GM18520 (cell line): Measurements from ENCODE around the gene SUMO1.
"Not testable (repeated sequence)": the region's sequence is repeated elsewhere in the genome, so short reads cannot be mapped to it uniquely, and the experiment has no call there.

Experiments
- ATAC-seq: cut with Tn5 transposase; IDR thresholded peaks from one replicate; pipeline ENCODE4 v1.9.1; 2021; ENCODE audit not compliant: unreplicated experiment

SUMO1 gene

GRCh38 chr2:202238234-202239197, at the start of gene SUMO1:
TSS of gene SUMO1 (minus strand) at chr2:202238597. CDS start at chr2:202238451, 146 bp downstream.
- peak; percentile 91 for ATAC-seq

DNA sequence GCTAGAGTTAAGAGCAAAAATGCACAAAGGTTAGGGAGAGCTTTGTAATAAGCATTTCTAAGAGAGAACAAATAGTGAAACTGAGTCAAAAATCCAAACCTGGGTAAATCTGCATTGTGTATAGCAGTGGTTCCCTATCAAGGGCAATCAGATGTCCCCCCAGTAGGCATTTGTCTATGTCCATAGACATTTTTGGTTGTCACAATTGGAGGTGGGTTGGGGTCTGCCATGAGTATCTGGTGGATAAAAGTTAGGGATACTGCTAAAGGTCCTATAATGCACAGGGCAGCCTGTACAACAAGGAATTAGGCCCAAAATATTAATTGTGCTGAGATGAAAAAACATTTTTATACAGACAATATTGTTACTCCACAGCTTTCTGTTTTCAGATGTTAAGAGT, 48.2 kb upstream of the SUMO1 start:
- no peak for ATAC-seq

DNA sequence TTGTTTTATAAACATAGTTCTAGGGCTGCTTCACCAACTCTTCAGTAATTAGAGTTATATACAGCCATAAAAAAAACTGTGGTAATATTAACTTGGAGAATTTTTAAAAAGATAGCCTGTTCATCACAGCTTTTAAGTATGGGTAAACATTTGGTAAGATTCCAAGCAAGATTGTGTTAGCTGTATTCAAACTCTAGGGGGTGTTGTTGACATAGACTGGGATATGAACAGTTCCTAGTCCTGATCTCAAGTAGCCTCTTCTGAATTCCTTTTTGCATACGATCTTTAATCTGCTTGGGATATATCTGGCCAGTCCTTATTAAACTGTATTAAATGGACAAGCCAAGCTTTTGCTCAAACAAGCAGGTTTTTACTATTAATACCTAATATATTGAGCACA, 40.5 kb upstream of the SUMO1 start:
- no peak for ATAC-seq

DNA sequence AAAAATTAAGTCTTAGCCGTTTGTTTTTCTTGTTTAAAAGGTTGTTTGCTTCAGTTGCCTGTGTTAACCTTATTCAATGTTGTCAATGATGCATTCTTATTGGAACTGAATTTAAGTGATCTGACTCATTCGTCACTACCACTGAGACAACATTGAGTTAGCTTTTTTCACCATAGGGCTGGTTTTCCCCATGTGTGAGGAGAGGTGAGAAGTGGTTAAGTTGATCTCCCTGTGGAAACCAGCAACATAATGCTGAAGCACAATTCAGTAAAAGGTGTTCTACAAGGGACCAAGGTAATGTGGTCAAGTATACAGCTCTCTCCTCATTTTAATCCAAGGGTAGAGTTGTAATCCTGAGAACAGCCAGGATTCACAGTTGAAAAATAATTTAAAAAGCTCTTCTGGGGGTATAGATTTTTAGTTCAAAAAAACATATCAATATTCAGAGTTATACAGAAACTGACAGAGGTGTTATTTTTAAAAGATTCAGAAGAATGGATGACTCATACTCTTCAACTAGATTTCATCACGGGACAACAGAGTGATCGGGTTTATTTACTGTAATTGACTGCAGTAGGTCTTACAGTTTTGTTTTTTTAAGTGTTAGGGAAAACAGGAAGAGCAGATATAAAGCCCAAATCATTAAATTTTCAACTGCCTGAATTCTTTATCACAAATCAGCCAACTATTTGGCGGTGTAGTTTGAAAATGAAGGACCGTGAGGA, 39.8 kb upstream of the SUMO1 start:
- peak; percentile 88 for ATAC-seq

GRCh38 chr2:202276078-202276720, 37.8 kb upstream of the SUMO1 start:
- not testable (repeated sequence) for ATAC-seq

DNA sequence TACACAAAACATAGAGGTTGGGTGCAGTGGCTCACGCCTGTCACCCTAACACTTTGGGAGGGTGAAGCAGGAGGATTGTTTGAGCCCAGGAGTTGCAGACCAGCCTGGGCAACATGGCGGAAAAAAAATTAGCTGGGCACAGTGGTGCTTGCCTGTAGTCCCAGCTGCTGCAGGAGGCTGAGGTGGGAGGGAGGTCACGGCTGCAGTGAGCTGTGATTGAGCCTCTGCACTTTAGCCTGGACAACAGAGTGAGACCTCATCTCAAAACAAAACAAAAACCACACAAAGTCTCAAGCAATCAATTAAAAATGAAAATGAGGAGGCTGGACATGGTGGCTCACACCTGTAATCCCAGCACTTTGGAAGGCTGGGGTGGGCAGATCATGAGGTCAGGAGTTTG, 32.1 kb upstream of the SUMO1 start:
- no peak for ATAC-seq

- ATAC-seq = no peak
These were observed 31.2 kb upstream of the SUMO1 start for GRCh38 chr2:202269585-202269984.

DNA sequence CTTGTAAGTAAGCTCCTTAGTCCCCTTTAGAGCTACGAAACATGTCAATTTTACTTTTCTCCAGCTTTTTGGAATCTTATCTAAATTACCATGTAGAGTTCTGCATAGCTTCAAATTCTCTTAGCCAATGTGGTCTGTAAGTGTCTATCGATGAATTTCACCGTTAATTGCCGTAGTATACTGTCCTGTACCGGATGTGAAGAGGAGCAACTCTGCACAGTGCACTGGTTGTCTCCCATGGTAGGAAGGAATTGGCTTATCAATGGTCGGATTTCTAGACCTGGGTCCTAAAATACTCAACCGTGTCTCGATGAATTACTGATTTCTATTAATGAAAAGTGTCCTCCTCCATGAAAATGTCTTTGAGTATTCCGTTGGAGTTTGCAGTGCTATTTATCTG, 29.1 kb upstream of the SUMO1 start:
- ATAC-seq = no peak

DNA sequence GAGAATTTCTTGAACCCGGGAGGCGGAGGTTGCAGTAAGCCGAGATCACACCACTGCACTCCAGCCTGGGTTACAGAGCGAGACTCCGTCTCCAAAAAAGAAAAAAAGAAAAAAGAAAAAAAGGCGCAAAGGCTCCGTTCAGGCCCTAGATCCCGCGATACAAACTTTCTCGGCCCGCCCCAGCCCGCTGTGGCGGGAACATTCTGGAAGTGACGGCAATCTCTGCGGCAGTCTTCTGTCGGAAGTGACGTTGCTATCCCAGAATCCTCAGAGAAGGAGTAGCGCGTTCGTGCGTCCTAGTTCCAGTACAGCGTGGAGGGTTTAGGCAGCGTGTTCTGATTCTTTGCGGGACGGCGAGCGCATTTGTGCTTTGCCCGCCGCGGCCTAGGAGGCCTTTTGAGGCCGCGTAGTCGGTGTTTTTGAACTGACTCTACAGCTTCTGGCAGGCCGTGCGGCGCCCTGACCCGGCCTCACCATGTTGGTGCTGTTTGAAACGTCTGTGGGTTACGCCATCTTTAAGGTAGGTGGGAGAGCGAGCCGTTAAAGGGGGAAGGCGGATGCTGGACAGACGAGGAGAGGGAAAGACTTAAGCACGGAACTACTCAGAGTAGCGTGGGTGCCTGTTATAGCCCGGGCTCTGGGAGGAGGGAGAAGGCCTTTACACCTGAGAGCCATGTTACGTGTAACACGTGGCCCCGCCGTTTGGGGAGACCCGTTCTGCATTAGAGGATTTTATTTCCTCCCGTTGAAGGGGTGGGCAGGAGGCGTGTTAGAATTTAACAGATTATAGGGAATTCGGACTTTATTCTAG, 27.3 kb upstream of the SUMO1 start, which contains the start of gene NOP58:
NOP58 (plus strand) TSS at position 297 of the 811 bp plus-strand sequence; CDS start at position 476, 179 bp downstream.
- ATAC-seq = peak; percentile 82

- no peak for ATAC-seq
These were observed 23.1 kb upstream of the SUMO1 start for GRCh38 chr2:202261531-202261930.

DNA sequence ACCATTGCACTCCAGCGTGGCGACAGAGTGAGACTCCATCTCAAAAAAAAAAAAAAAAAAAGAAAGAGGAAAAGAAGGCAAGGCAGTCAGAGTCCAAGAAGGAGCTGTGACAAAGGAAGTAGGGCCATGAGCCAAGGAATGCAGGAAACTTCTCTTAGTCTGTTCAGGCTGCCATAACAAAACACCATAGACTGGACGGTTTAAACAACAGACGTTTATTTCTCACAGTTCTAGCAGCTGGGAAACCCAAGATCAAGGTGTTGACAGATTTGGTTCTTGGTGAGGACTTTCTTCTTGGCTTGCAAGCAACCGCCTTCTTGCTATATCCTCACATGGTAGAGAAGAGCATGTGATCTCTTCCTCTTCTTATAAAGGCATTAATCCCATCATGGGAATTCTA, 13.1 kb upstream of the SUMO1 start:
- ATAC-seq = no peak

DNA sequence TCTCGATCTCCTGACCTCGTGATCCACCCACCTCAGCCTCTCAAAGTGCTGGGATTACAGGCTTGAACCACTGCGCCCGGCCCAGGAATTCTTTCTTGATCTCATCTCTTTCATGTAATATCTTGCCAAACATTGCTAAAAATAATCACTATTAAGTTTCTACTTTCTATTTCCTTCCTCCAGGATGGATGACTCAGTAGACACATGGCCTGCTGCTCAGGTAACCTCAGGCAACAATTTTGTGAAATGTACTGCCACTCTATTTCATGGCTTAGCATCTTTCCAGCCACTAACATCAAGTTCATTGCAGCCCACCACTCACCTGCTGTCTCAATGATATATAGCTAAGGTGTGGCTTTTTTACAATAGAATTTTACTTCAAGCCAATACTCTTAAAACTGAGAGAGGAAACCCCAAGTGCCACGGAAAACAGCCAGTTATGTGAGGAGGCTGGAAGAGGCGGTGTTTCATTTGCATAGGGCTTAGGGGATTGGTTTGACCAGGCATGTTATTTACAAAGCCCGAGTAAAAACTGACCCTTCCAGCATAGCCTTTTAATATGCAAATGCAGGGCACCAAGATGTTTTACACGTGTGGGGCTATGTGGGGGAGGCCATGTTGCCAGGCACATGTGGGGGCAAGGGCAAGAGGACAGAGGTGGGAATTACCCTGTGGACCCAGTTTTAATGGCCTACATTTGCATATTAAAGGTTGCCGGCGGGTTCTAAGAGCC, 11.3 kb upstream of the SUMO1 start:
- no peak for ATAC-seq

GRCh38 chr2:202247710-202248109, 9.3 kb upstream of the SUMO1 start:
- ATAC-seq = not testable (repeated sequence)

DNA sequence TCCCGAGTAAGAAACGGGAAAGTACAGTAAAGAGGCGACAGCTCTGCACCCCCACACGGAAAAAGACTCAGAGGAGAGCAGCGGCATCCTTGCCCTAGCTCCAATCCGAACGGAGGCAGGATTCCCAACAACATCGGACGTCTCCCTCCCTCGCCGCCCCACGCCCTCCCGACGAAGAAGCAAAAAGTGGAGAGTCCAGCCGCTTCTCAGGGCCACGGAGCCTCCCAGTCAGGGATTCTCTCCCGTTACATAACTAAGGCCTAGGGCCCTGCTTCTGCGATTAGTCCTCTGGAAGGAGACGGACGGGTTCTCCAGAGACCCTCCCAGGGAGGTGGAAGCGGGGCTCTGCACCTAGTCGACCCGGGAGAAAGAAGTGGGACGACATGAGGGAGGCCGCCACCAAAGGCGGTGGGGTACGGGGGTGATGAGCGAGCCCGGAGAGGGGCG, 587 bp downstream of the SUMO1 start:
- peak; percentile 17 for ATAC-seq

DNA sequence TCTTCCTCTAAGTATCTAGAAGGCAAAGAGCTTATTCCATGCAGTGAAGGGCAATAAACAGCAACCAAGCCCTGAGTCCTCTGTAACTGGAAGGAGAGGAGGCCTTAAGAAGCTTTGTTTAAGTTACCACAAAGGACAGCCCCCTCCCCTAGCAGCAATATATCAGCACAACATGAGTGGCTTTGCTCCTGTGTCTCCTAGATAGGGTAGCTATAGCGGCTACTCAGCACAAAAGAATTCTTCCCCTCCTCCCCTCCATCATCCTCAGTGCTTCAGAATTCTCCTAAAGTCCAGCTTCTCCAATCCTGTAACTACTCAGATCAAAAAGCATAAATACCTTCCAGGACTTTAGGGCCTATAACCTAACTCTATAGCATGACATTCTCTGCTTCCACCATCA, 16.5 kb downstream of the SUMO1 start:
- ATAC-seq = no peak

DNA sequence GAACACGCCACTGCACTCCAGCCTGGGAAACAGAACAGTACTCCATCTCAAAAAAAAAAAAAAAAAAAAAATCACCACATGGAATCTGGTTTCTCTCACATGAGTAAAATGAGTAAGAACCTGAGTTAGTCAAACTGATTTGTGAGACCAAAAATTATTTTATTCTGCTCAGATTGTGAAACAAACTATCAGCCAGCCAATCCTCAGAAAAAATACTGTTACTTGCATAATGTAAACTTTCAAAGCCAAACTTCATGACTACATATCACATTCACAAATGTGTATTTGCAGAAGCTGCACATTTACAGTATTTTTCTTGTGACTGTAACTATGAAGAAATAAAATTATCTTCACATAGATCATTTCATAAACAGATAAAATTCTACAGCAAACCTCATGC, 23.2 kb downstream of the SUMO1 start:
- no peak for ATAC-seq

GRCh38 chr2:202208526-202208925, 29.9 kb downstream of the SUMO1 start:
- ATAC-seq = no peak

- no peak for ATAC-seq
These were observed 33.5 kb downstream of the SUMO1 start for GRCh38 chr2:202204855-202205254.

GRCh38 chr2:202203348-202203747, 35.0 kb downstream of the SUMO1 start:
- no peak for ATAC-seq
